ENCODE results near the gene LASP1NB.

DNA sequence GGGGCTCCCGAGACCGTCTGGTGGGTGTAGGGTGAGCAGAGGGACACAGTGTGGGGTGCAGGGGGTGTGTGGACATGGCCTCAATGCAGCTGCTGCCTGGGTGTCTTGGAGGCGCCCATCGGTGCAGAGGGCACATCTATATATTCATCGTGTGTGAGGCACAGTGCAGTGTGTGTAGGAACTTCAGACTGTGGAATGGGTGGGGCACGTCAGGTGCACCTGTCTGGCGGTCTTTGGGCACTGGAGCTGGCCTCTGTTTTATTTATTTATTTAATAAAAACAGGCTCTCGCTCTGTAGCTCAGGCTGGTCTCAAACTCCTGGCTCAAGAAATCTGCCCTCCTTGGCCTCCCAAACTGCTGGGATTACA lies 38.8 kb upstream of the LASP1NB start:
- TF ChIP-seq EZH2 (IDR thresholded peaks at IDR 0.05; ENCODE audit: insufficient read depth, poor library complexity, severe bottlenecking) (no peak), EZH2phosphoT487 (IDR thresholded peaks at IDR 0.05; ENCODE audit: insufficient read depth, low read depth) (no peak)
